ENCODE results near the gene GPR161.

The GPR161 gene

DNA sequence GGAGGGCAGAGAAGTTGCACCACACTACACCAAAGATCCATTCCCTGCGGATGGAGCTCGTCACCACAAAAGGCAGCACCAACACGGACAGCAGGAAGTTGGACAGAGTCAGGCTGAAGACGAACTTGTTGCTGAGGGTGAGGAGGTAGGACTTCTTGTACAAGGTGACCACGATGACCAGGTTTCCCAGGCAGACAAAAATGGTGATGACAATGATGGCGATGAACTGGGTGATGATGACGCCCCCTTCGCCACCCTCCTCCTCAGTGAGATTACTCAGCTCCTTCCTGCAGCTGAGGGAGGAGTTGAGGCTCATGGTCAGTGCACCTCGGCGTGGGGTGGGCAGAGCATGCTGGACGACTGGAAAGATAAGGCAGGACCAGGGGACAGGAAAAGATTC, 32.2 kb downstream of the GPR161 start:
- DNase-seq, result no peak

DNA sequence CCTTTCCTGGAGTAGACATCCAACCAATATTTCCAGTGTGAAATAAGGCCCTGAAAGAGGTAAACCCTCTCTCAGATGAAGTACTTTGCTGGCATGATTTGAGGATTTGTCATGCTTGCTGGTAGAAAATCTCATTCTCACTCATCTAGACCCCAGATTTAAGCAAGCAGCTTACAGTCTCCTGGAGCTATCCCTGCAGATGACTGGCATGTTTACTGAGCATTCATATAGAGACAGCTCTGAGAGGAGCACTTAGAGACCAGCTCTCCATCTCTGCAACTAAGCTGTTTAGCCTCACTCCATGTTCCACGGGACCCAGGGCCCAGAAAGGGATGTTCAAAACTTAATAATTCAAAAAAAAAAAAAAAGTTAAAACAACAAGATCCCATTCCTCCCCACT, 34.2 kb downstream of the GPR161 start:
- DNase-seq, result no peak

GRCh38 chr1:168101336-168101735, 35.4 kb downstream of the GPR161 start:
- no peak for DNase-seq

- no peak for DNase-seq
These were observed 36.3 kb downstream of the GPR161 start for GRCh38 chr1:168100315-168101002.

- no peak for DNase-seq
These were observed 37.4 kb downstream of the GPR161 start for GRCh38 chr1:168099337-168099801.

DNA sequence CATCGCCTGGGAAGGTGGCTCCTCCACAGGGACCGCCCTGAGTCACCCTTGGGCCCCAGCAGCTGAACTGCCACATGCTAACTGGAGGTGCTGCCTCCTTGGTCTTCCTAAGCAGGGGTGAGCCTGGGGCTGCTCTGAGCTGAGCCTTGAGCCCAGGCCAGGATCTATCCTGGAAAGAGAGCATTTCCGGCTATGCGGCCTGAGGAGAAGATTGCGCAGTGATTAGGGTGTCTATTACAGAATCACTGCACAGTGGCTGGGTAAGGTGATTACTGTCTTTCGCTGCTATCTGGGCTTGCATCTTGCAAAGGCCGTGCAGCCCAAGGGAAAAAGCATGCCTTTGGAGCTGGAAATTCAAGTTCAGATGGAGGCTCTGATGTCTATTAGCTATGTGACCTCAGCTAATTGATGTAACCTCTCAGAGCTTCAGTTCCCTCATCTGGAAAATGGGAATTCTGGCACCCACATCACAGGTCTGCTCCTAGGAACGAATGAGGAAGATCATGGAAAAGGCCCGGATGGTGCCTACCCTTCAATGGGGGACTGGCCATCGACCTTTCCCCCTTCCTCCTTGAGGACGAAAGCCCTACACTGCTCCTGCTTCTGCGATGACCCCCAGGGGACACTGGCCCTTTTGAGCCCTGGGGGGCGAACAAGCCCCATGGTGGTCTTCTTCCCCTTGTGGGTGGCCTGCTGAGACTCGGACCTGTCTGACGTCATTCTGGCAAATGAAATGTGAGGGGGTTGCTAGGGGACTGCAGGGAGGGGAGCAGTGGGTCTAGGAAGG, 38.0 kb downstream of the GPR161 start:
- DNase-seq, result no peak

DNA sequence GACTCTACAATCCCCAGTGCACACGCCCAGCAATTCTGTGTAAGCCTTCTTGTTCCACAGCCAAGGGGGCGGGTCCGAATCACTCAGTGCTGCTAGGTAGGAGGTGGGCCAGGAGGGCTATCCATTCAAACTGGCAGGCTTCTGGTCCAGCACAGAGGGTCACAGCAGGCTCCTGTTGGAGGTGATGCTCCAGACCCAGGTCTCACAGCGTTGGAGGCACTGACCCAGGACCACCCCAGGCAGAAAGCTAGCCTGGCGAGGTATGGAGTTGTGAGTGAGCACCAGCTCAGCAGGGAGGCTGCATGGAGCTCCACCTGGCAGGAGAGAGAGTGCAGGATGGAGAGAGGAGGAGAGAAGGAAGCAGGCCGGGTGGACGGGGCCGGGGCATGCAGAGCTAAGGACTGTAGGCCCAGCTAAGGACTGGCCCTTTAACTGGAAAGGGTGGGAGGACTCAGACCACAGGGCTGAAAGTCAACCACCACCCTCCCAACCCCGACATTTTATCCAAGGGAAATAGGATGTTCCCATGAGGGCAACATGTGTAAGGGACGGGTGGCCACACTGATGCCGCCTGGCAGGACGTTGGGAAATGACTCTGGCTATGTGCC, 38.7 kb downstream of the GPR161 start:
- DNase-seq, result no peak

DNA sequence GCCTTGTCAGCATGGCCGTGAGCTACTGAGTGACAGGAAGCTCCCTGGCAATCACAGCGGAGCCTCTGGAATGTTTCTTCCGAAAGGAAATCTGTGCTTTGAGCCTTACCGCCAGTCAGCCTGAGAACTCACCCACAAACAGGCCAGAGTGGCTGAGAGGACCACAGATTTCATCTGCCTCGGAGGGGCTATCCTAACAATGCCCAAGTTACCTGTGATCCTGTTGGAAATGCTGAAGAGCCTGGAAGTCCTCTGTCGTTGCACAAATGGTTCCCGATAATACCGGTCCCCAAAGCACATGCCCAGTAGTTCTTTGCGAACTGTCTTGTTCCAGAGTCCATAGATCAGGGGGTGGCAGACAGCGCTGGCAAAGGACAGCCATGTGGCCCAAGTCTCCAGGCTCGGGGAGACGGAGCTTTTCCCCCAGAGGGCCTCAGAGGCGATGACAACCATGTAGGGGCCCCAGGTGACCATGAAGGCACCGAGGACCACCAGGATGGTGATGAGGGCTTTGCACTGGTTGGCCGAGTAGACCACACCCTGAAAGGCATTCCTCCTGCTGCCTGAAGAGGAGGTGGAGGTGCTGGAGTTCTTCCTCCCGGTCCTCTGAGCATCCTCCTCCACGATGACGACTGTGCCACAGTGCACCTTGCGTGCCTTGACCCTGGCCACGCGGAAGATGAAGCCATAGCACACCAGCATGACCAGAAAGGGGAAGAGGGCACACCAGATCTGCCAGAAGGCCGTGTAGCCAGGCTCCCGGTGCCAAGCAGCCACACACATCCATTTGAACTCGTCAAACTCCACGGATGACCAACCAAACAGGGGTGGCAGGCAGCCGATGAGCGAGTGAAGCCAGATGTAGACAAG, 40.2 kb downstream of the GPR161 start:
- DNase-seq, result no peak

DNA sequence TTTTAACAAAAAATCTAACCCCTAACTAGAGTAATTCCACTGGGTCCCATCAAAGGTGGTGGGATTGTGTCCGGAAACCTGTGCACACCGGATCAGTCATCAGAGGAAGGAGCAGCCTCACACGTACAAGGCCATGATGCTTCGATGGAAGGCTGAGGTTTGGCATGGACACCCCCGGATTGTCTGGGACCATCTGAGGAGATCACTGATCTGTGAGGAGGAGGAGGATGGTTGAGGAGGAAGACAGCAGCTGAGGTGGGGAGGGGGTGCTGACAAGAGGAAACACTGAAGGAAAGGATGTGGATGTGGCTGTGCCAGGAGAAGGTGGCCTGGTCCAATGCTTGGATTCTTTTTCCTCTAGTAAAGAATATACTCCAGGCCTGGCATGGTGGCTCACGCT, 41.3 kb downstream of the GPR161 start:
- no peak for DNase-seq

DNA sequence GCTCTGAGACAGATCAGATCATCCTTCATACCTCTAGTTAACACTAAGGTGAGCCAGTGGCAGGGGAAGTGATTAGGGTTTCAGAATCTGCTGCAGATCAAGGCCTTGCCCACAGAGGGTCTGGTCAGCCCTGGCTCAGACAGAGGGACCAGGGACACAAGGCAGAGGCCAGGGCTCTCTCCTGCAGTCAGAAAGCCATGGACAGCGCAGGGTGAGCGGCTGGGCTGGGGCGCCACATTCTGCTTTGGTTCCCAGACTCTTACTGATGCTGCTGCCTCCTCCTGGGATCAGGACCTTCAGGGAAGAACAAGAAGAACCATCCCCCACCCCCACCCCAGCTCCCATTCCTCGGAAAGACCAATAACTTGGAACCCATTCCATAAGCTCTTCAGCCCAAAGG, 43.1 kb downstream of the GPR161 start:
- no peak for DNase-seq

DNA sequence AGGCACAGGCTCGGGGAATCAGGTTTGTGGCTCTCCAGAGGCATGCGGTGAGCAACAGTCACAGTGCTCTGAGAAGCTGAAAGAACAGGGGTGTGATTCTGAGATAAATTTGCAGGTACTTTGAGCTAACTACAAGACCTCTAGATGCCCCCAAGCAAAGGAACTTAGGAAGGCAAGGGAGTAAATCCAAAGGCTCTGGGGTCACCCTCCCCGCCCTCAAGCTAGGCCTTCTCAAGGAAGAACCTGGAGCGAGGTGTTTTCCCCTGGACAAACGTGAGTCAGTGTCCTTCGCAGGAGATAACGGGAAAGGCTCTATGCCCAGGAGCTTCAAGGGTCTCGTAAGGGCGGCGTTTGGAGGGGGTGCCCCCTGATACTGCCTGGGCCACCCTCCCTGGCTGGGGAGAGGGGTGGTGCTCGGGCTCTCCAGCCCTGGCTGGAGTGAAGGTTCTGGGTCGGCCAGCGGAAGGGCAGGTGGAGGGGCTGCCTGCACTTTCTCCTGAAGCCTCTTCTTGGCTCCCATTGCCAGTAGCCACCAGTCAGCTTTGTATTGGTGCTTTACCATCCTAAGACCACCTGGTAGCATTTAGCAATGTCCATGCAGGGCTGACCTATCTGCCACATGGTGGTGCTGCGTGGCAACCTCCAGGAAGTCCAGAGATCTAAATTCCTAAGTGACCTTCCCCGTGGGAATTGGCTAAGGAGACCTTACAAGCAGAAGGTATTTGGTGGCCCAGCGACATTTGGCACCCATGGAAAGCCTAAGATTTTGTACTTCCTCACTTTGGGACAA, 44.0 kb downstream of the GPR161 start:
- DNase-seq, result no peak

DNA sequence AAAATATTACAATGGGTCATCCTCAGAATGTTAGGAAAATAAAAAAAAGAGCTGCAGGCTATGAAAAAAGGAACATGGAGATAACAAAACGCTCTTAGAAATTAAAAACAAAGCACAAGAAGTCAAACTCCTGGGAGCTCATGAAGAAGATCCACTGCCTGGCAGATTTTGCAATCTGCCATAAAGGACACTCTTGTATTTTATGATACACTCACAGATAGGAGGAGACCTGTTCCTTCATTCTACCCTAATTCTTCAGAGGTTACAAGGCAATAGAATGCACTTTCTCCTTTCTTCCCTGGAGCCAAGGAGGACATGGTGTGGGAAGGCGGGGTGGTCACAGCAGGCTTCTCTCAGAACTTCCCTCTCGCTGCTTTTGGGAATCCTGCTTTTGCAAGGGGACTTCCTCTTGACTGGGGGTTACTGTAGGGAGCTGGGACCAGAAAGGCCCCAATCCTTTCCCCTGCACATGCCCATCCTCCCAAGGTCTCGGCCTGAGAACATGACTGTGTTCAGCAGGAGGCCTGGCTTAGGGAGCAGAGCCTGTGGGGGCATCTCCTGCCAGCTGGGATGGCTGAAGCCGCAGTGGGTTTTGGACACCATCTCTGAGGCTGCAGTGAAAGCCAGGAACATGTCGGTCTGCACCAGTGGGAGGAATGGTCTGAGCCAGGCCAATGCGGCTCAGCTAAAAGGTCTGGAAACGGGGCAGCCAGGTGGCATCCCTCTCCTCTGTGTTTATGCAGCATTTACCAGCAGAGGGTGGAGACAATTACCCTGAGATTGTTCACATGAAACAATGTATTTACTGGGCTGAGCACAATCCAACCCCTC, 44.8 kb downstream of the GPR161 start:
- DNase-seq, result no peak

DNA sequence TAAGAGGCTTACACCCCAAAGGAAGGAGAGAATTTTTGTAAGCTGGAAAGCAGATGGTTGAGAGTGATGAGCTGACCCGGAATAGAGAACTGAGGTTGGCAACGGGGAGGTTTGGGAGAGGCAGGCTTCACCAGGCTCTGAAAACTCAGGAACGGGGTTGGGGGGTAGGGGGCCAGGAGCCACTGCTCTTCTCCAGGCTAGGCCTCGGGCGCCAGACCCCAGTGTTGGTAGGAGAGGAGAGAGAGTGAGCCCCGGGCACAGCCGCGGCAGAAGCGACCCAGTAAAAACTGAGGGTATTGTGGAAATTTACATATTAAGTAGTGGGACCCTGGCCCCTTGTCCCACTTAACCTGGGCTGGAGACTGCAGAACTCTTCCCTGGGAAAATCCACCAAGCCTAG, 45.7 kb downstream of the GPR161 start:
- no peak for DNase-seq

DNA sequence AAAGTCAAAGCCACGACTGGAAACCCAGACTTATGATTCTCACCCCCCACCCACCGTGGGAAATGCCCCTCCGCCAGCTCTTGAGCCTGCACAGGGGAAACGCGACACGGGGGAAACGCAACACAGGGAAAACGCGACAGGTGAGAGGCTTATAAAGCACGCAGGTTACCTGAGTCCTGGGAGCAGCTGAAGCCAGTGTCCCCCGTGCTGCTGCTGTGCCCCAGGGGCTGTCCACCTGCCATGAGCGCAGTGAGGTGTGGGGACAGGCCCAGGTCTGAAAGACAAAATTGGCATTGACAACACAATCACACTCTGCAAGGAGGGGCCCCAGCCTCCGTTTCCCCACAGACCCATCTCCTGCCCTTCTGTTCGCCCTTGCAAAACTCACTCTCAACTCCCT, 46.3 kb downstream of the GPR161 start:
- no peak for DNase-seq

- no peak for DNase-seq
These were observed 46.8 kb downstream of the GPR161 start for GRCh38 chr1:168089979-168090337.

- DNase-seq, result no peak
These were observed 47.3 kb downstream of the GPR161 start for GRCh38 chr1:168089326-168089978.

DNA sequence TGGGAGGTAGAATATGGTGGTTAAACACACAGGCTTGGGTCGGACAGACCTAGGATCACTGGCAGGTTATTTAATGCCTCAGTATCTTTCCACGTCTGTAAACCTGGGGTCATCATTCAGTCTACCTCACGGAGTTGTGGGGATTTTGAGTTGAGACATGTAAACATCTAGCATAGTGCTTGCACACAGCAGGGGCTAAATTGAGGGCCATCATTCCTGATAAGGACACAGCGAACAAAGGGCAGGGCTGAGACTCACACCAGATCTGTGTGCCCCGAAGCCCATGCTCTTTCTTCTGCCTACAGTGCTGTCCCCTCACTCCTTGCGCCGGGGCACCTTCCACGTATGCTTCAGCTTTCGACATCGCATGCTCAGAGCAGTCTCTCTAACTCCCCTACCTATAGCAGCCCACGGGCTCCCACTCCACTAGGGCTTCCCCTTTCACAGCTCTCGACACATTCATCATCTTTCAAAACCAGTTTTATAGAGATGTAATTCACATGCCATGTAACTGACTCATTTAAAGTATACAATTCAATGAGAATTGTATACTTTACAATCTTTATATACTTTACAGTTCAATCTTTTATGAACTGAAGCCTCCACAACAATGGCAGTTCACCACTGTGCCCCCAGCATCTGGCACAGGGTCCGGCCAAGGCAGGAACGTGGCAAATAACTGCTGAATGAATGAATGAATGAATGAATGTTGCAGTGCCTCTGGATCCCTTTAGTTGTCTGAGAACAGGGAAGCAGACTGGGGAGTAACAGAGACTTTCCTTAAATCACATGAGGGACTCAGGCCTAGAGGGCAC, 48.0 kb downstream of the GPR161 start:
- DNase-seq, result no peak

GRCh38 chr1:168087696-168088095, 49.0 kb downstream of the GPR161 start:
- DNase-seq, result no peak

GRCh38 chr1:168086438-168086837, 50.3 kb downstream of the GPR161 start:
- no peak for DNase-seq

- DNase-seq, result no peak
These were observed 51.3 kb downstream of the GPR161 start for GRCh38 chr1:168085401-168085872.
